ENCODE results near the gene RCCD1.

The RCCD1 gene, protein sequence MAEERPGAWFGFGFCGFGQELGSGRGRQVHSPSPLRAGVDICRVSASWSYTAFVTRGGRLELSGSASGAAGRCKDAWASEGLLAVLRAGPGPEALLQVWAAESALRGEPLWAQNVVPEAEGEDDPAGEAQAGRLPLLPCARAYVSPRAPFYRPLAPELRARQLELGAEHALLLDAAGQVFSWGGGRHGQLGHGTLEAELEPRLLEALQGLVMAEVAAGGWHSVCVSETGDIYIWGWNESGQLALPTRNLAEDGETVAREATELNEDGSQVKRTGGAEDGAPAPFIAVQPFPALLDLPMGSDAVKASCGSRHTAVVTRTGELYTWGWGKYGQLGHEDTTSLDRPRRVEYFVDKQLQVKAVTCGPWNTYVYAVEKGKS

DNA sequence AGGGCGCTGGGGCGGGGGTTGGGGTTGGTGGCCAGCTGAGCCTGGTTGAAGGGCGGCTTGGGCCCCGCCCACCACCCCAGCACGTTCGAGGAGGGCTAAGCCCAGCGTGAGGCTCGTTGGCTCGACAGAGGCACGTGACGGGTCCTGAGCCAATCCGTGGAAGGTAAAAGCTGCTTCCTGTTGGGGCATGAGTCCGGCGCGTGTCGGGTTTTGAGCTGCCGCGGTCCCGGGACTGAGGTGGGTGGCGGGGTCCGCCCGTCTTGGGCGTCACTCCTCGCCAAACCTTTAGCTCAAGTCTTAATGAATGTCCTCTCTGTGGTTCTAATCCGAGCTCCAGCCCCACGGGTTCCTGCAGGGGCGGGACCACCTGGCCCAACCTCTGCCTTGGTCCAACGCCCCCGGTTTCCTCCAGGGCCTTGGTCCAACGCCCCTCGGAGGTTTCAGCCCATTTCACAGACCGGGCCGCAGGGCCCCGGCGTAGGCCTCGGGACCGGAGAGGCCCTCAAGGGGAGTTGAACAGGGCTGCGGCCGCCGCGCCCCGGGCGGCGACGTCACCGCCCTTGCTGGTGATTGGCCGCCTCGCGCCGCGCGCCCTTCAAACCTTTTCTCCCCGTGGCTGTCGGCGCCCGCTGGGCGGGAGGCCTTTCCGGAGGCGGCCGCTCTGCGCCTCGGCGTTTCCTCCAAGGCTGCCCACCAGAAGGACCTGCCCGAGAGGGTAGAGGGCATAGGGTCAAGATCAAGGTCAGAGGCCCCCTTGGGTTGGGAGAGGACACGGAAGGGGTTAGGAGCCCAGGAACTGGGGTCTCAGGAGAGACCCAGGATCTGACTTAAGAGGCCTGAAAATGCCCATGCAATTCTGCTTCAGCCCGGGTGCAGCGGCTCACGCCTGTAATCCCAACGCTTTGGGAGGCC lies at the start of gene RCCD1:
Gene RCCD1, plus strand, starts transcription at position 173 of the 912 bp plus-strand sequence. CDS start 1,851 bp downstream, outside the sequence.
- H3K79me2 ChIP-seq: no peaks in the 10 kb centered on the region
- H3K9me3 ChIP-seq (ENCODE audit: control insufficient read depth, low read length): no peaks in the 10 kb centered on the region
- H3K27ac ChIP-seq: peak within 1 kb of the TSS; percentile 74
- no peak within 1 kb of the TSS for H3K9ac ChIP-seq
- H3K4me3 ChIP-seq (ENCODE audit: low read depth, low read length): peak within 1 kb of the TSS; percentile 92
- no peaks in the 10 kb centered on the region for H3K36me3 ChIP-seq (ENCODE audit: control insufficient read depth, insufficient read depth, low read length)
- H2AFZ ChIP-seq: peak within 1 kb of the TSS; percentile 98
- peaks cover 2% of the 10 kb centered on the region for H3K4me1 ChIP-seq
- TF ChIP-seq, protein P1, sequence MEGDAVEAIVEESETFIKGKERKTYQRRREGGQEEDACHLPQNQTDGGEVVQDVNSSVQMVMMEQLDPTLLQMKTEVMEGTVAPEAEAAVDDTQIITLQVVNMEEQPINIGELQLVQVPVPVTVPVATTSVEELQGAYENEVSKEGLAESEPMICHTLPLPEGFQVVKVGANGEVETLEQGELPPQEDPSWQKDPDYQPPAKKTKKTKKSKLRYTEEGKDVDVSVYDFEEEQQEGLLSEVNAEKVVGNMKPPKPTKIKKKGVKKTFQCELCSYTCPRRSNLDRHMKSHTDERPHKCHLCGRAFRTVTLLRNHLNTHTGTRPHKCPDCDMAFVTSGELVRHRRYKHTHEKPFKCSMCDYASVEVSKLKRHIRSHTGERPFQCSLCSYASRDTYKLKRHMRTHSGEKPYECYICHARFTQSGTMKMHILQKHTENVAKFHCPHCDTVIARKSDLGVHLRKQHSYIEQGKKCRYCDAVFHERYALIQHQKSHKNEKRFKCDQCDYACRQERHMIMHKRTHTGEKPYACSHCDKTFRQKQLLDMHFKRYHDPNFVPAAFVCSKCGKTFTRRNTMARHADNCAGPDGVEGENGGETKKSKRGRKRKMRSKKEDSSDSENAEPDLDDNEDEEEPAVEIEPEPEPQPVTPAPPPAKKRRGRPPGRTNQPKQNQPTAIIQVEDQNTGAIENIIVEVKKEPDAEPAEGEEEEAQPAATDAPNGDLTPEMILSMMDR (IDR thresholded peaks at IDR 0.05): no peak
- H3K27me3 ChIP-seq (ENCODE audit: control insufficient read depth, insufficient read depth, low read length): no peaks in the 10 kb centered on the region
- H3K4me2 ChIP-seq (ENCODE audit: low read length): peak within 1 kb of the TSS; percentile 95

DNA sequence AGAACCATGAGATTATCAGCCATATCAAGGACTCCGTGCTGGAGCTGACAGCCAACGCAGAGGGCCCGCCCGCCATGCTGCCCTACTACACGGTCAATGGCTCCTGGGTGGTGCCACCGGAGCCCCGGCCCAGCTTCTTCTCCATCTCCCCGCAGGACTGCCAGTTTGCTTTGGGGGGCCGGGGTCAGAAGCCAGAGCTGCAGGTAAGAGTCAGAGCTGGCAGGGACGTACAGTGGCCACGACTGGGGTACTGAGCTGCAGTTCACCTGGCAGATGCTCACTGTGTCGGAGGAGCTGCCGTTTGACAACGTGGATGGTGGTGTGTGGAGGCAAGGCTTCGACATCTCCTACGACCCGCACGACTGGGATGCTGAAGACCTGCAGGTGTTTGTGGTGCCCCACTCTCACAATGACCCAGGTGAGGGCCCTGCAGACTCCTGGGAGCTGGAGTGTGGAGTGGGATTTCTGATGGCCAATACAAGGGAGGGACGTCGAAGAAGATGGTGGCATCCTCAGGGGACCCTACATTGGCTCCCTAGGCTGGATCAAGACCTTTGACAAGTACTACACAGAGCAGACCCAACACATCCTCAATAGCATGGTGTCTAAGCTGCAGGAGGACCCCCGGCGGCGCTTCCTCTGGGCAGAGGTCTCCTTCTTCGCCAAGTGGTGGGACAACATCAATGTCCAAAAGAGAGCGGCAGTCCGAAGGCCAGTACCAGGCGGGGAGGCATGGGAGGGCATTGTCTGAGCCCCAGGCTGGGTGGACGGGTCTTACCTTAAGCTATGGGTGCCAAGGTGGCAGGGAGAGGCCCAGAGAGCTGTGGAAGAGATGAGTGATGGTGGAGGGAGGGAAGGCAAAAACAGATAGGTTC lies 49.1 kb upstream of the RCCD1 start:
- H3K4me1 ChIP-seq: peaks cover 3% of the 10 kb centered on the region
- no peak overlapping the region for H3K9ac ChIP-seq
- no peaks in the 10 kb centered on the region for H3K27me3 ChIP-seq (ENCODE audit: control insufficient read depth, insufficient read depth, low read length)
- peaks cover 3% of the 10 kb centered on the region for H3K79me2 ChIP-seq
- H3K9me3 ChIP-seq (ENCODE audit: control insufficient read depth, low read length): no peaks in the 10 kb centered on the region
- H3K36me3 ChIP-seq (ENCODE audit: control insufficient read depth, insufficient read depth, low read length): no peaks in the 10 kb centered on the region
- no peak overlapping the region for H2AFZ ChIP-seq
- TF ChIP-seq, protein P1 (IDR thresholded peaks at IDR 0.05): no peak
- H3K4me2 ChIP-seq (ENCODE audit: low read length): no peak overlapping the region
- H3K27ac ChIP-seq: no peak overlapping the region
- no peak overlapping the region for H3K4me3 ChIP-seq (ENCODE audit: low read depth, low read length)

DNA sequence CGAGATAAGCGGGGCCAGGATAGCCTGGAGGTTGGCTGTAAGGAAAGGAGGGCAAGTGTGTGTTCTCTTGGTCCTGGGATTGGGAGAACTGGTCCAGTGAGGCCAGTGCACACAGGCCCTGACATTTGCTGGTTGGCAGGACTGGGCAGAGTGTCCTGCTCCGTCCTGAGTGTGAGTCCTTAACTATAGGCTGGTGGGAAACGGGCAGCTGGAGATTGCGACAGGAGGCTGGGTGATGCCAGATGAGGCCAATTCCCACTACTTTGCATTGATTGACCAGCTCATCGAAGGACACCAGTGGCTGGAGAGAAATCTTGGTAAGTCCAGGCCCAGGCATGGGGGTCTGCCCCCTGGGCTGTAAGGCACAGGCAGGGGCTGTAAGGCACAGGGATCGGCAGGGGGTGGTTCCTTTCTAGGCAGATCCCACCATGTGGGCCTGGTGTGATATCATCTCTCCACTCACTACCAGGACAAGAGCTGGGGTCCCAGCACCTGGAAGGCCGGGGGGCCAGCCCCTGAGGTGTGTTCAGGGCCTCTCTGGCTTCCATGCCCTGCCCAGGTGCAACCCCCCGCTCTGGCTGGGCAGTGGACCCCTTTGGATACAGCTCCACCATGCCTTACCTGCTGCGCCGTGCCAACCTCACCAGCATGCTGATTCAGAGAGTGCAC lies 48.4 kb upstream of the RCCD1 start:
- Histone ChIP-seq H3K4me3 (ENCODE audit: low read depth, low read length) (no peak overlapping the region), H3K79me2 (peaks cover 3% of the 10 kb centered on the region), H3K4me2 (ENCODE audit: low read length) (no peak overlapping the region), H3K27ac (no peak overlapping the region), H3K27me3 (ENCODE audit: control insufficient read depth, insufficient read depth, low read length) (no peaks in the 10 kb centered on the region), H3K36me3 (ENCODE audit: control insufficient read depth, insufficient read depth, low read length) (no peaks in the 10 kb centered on the region), H3K4me1 (peaks cover 3% of the 10 kb centered on the region), H2AFZ (no peak overlapping the region), H3K9me3 (ENCODE audit: control insufficient read depth, low read length) (no peaks in the 10 kb centered on the region), H3K9ac (no peak overlapping the region)
- TF ChIP-seq, protein P1 (IDR thresholded peaks at IDR 0.05): no peak

DNA sequence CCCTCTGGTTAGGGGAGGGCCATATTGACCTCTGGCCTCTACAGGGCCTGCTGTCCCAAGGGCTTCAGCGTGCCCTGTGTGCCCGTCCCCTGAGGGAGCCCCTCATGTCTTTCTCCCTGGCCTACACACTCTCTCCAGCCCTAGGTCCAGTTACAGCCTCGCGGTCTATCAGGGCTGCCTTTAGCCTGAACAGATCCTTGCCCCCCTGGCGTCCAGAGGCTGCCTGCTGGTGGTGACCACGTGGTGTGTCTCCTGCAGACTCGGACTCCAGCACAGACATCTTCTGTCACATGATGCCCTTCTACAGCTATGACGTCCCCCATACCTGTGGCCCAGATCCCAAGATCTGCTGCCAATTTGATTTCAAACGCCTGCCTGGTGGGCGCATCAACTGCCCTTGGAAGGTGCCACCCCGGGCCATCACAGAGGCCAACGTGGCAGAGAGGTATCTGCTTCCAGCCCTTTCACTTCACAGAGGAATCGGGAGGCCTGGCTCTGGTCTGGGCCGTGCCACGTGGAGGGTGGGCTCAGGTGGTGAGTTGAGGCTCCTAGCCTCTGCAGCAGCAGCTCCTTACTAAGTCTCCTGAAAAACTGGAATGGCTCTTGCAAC lies 47.5 kb upstream of the RCCD1 start:
- Histone ChIP-seq H3K4me2 (ENCODE audit: low read length) (no peak overlapping the region), H3K27ac (no peak overlapping the region), H2AFZ (no peak overlapping the region), H3K4me1 (no peaks in the 10 kb centered on the region), H3K79me2 (peaks cover 3% of the 10 kb centered on the region), H3K9ac (no peak overlapping the region), H3K36me3 (ENCODE audit: control insufficient read depth, insufficient read depth, low read length) (no peaks in the 10 kb centered on the region), H3K4me3 (ENCODE audit: low read depth, low read length) (no peak overlapping the region), H3K27me3 (ENCODE audit: control insufficient read depth, insufficient read depth, low read length) (no peaks in the 10 kb centered on the region), H3K9me3 (ENCODE audit: control insufficient read depth, low read length) (no peaks in the 10 kb centered on the region)
- TF ChIP-seq, protein P1 (IDR thresholded peaks at IDR 0.05): no peak

Measured in parathyroid adenoma (tissue), 2 donors.